ENCODE data around the gene UBE2L6. TPM values are rescaled to one million over a fixed set of nuclear protein-coding genes. Genes with fewer than 3 reads are reported as not detected.
"Not testable (repeated sequence)": the region's sequence is repeated elsewhere in the genome, so short reads cannot be mapped to it uniquely, and the experiment has no call there.

Gene UBE2L6
- total RNA-seq, 2 donors from 2014 or later = 8.1 to 22.5 TPM

- no peaks in the 10 kb centered on the region for H3K27me3 ChIP-seq
- no peak within 1 kb of the TSS for H3K27ac ChIP-seq
- no peak within 1 kb of the TSS for H3K4me3 ChIP-seq
- no peaks in the 10 kb centered on the region for H3K9me3 ChIP-seq
- no peak for DNase-seq (ENCODE audit: low spot score)
- H3K36me3 ChIP-seq = no peaks in the 10 kb centered on the region
- H3K4me1 ChIP-seq = no peaks in the 10 kb centered on the region
- TF ChIP-seq CTCF (IDR thresholded peaks at IDR 0.05) = no peak
Measured at GRCh38 chr11:57536947-57537619, 30.4 kb downstream of the UBE2L6 start, which contains the start of gene SMTNL1. Gene SMTNL1 (plus strand): TSS chr11:57537595. CDS start chr11:57542643, 5,048 bp downstream.

GRCh38 chr11:57534449-57534848, 33.0 kb downstream of the UBE2L6 start:
- not testable (repeated sequence) for DNase-seq (ENCODE audit: low spot score); H3K27me3 ChIP-seq; H3K4me3 ChIP-seq; H3K4me1 ChIP-seq; H3K36me3 ChIP-seq; H3K27ac ChIP-seq; H3K9me3 ChIP-seq

- peak; percentile 98 for DNase-seq (ENCODE audit: low spot score)
- peak within 1 kb of the TSS; percentile 55 to 73 for H3K27ac ChIP-seq
- TF ChIP-seq CTCF (IDR thresholded peaks at IDR 0.05) = peak in 1 of 2 donors; percentile 21
- H3K36me3 ChIP-seq = peaks cover 11% of the 10 kb centered on the region
- H3K4me3 ChIP-seq = peak within 1 kb of the TSS; percentile 74 to 75
- no peaks in the 10 kb centered on the region for H3K9me3 ChIP-seq
- peaks cover 0 to 13% of the 10 kb centered on the region in 2 donors for H3K4me1 ChIP-seq
- no peaks in the 10 kb centered on the region for H3K27me3 ChIP-seq
Measured at GRCh38 chr11:57530596-57531507, 36.6 kb downstream of the UBE2L6 start, which contains the start of gene TIMM10. Gene TIMM10 (minus strand): TSS chr11:57530754. CDS start chr11:57530189, 565 bp downstream.

GRCh38 chr11:57530215-57530595, 37.3 kb downstream of the UBE2L6 start:
- Histone ChIP-seq H3K27ac (peak overlapping the region; percentile 55 to 73), H3K27me3 (no peaks in the 10 kb centered on the region), H3K9me3 (no peaks in the 10 kb centered on the region), H3K36me3 (peaks cover 11% of the 10 kb centered on the region), H3K4me1 (peaks cover 0 to 13% of the 10 kb centered on the region in 2 donors), H3K4me3 (peak overlapping the region; percentile 74 to 75)
- TF ChIP-seq CTCF (IDR thresholded peaks at IDR 0.05) = no peak
- no peak for DNase-seq (ENCODE audit: low spot score)

GRCh38 chr11:57529012-57529411, 38.5 kb downstream of the UBE2L6 start:
- Histone ChIP-seq H3K27ac (no peak overlapping the region), H3K36me3 (peaks cover 11% of the 10 kb centered on the region), H3K27me3 (no peaks in the 10 kb centered on the region), H3K4me1 (peaks cover 0 to 13% of the 10 kb centered on the region in 2 donors), H3K4me3 (no peak overlapping the region), H3K9me3 (no peaks in the 10 kb centered on the region)
- DNase-seq (ENCODE audit: low spot score) = no peak
- TF ChIP-seq CTCF (IDR thresholded peaks at IDR 0.05) = no peak

GRCh38 chr11:57527056-57527631, 40.3 kb downstream of the UBE2L6 start:
- no peak overlapping the region for H3K27ac ChIP-seq
- H3K36me3 ChIP-seq = peaks cover 11% of the 10 kb centered on the region
- peak; percentile 85 to 94 for TF ChIP-seq CTCF (IDR thresholded peaks at IDR 0.05)
- no peaks in the 10 kb centered on the region for H3K27me3 ChIP-seq
- no peak overlapping the region for H3K4me3 ChIP-seq
- peaks cover 0 to 13% of the 10 kb centered on the region in 2 donors for H3K4me1 ChIP-seq
- H3K9me3 ChIP-seq = no peaks in the 10 kb centered on the region
- DNase-seq (ENCODE audit: low spot score) = peak; percentile 77

Measured in right atrium auricular region (tissue), 2 donors.